HCT116 (cell line): ENCODE data around the gene RPL7A. TPM values are rescaled to one million over a fixed set of nuclear protein-coding genes. Genes with fewer than 3 reads are reported as not detected.
"Not testable (repeated sequence)": the region's sequence is repeated elsewhere in the genome, so short reads cannot be mapped to it uniquely, and the experiment has no call there.

Source experiments
- ATAC-seq: fragments of 200-7000 bp; cut with Tn5 transposase; 2 replicates; pipeline ENCODE4 v1.9.1; 2020; ENCODE audit warnings: mild to moderate bottlenecking, moderate library complexity
- BruUV-seq: library from RNA; stranded (reverse); fragments of 400-500 nt; replicated peaks from 2 replicates; lab custom pipeline; 2021; lab: Mats Ljungman, UMichigan
- CTCF ChIA-PET: fragments of 300-600 bp; sonication (Branson Sonifier 250); formaldehyde crosslinking; loops from one replicate; lab custom pipeline; 2021; ENCODE audit warnings: antibody characterized with exemption; lab: Charles Lee
- POLR2A ChIA-PET: fragments of 300-600, 350-600 bp; sonication (Branson Sonifier 250); formaldehyde crosslinking; loops from one replicate; lab custom pipeline; 2021; ENCODE audit warnings: antibody characterized with exemption; lab: Charles Lee
- RAD21 ChIA-PET, 2 experiments: fragments of 300-600 bp; sonication (Branson Sonifier 250); formaldehyde crosslinking; loops; one replicate each; lab custom pipeline; 2023; ENCODE audit warnings: low total read pairs in 2 of 2; ENCODE audit not compliant: uncharacterized antibody in 2 of 2, unreplicated experiment in 2 of 2, low non-redundant PET in 1 of 2; lab: Charles Lee
- DNase-seq: peaks from one replicate; pipeline ENCODE4 v3.0.0-alpha.2; 2010; ENCODE audit warnings: low read depth, low spot score
- H2AFZ ChIP-seq: fragments of 200-600 bp; shearing (Covaris generic), sonication (generic); 2 replicates; pipeline ENCODE4 v1.6.1; 2017; ENCODE audit warnings: low read depth, mixed run types, mixed read lengths, antibody characterized with exemption, low read length; ENCODE audit not compliant: poor library complexity, severe bottlenecking
- H3K27ac ChIP-seq: 2 replicates; pipeline ENCODE4 v1.5.1; 2012; ENCODE audit warnings: low read depth, low read length
- H3K27me3 ChIP-seq: fragments of 200-600 bp; sonication (generic); 2 replicates; pipeline ENCODE4 v1.6.1; 2016; ENCODE audit warnings: mixed run types, low read length, mixed read lengths; ENCODE audit not compliant: insufficient read depth
- H3K36me3 ChIP-seq, 2 experiments: fragments of 200-500 bp in 1 of 2; fragments of 200-600 bp in 1 of 2; sonication (Bioruptor generic) in 1 of 2; sonication (generic) in 1 of 2; 2 replicates each; pipeline versions ENCODE4 v1.5.1 to v1.6.1; 2014 to 2016; ENCODE audit warnings: low read length in 2 of 2, inconsistent platforms in 1 of 2, mixed read lengths in 1 of 2, mixed run types in 1 of 2; ENCODE audit not compliant: insufficient read depth in 2 of 2, control insufficient read depth in 1 of 2
- H3K4me1 ChIP-seq, 2 experiments: fragments of 200-600 bp in 1 of 2; sonication (generic) in 1 of 2; 2 replicates each; pipeline versions ENCODE4 v1.5.1 to v1.6.1; 2012 to 2017; ENCODE audit warnings: low read length in 2 of 2, inconsistent platforms in 1 of 2, mild to moderate bottlenecking in 1 of 2, mixed read lengths in 1 of 2, mixed run types in 1 of 2, moderate library complexity in 1 of 2; ENCODE audit not compliant: insufficient read depth in 2 of 2, control insufficient read depth in 1 of 2
- H3K4me2 ChIP-seq: fragments of 200-600 bp; sonication (generic); 2 replicates; pipeline ENCODE4 v1.6.1; 2017; ENCODE audit warnings: mixed run types, low read length, mixed read lengths
- H3K4me3 ChIP-seq, 2 experiments: fragments of 200-600 bp in 1 of 2; sonication (generic) in 1 of 2; replicated peaks in 1 of 2; 2 replicates each; pipeline ENCODE4 v1.5.1; 2011 to 2016; ENCODE audit warnings: low read length in 2 of 2, control low read depth in 1 of 2, low read depth in 1 of 2, mild to moderate bottlenecking in 1 of 2, mixed read lengths in 1 of 2, mixed run types in 1 of 2
- H3K79me2 ChIP-seq: fragments of 200-600 bp; sonication (generic); 2 replicates; pipeline ENCODE4 v1.6.1; 2017; ENCODE audit warnings: mild to moderate bottlenecking, mixed run types, low read length, moderate library complexity, mixed read lengths; ENCODE audit not compliant: insufficient read depth
- H3K9ac ChIP-seq: fragments of 200-600 bp; sonication (generic); 2 replicates; pipeline ENCODE4 v1.6.1; 2016; ENCODE audit warnings: low read length, mixed read lengths
- H3K9me2 ChIP-seq: fragments of 200-600 bp; sonication (generic), shearing (Covaris generic); 2 replicates; pipeline ENCODE4 v1.6.1; 2017; ENCODE audit warnings: mixed run types, mild to moderate bottlenecking, moderate library complexity; ENCODE audit not compliant: insufficient read depth
- H3K9me3 ChIP-seq, 2 experiments: fragments of 200-500 bp in 1 of 2; fragments of 200-600 bp in 1 of 2; sonication (Bioruptor generic) in 1 of 2; sonication (generic) in 1 of 2; 2 replicates each; pipeline ENCODE4 v1.6.1; 2014 to 2017; ENCODE audit warnings: low read length in 2 of 2, mixed read lengths in 2 of 2, inconsistent platforms in 1 of 2, low read depth in 1 of 2, mild to moderate bottlenecking in 1 of 2, mixed run types in 1 of 2, moderate library complexity in 1 of 2; ENCODE audit not compliant: control insufficient read depth in 1 of 2, insufficient read depth in 1 of 2
- H4K20me1 ChIP-seq: fragments of 200-600 bp; sonication (generic), shearing (Covaris generic); 2 replicates; pipeline ENCODE4 v1.6.1; 2017; ENCODE audit warnings: mixed run types, mild to moderate bottlenecking, moderate library complexity; ENCODE audit not compliant: insufficient read depth
- ATF3 ChIP-seq: IDR thresholded peaks from 2 replicates; pipeline ENCODE4 v1.6.1; 2012
- CTCF ChIP-seq, 3 experiments: fragments of 200-600 bp in 1 of 3; sonication (generic) in 1 of 3; IDR thresholded peaks in 2 of 3; conservative IDR thresholded peaks in 1 of 3; 2 replicates each; pipeline ENCODE4 v1.5.1; 2012 to 2017; ENCODE audit warnings: low read depth in 2 of 3, low read length in 2 of 3, antibody characterized with exemption in 1 of 3, borderline replicate concordance in 1 of 3, control low read depth in 1 of 3, mild to moderate bottlenecking in 1 of 3, mixed read lengths in 1 of 3, mixed run types in 1 of 3, moderate library complexity in 1 of 3; ENCODE audit not compliant: insufficient read depth in 1 of 3
- EGR1 ChIP-seq: IDR thresholded peaks from 2 replicates; pipeline ENCODE4 v1.6.1; 2012; ENCODE audit warnings: low read depth
- EZH2phosphoT487 ChIP-seq: fragments of 200-600 bp; IDR thresholded peaks from 2 replicates; pipeline ENCODE4 v1.6.1; 2018; ENCODE audit warnings: antibody characterized with exemption, borderline replicate concordance
- REST ChIP-seq: IDR thresholded peaks from 2 replicates; pipeline ENCODE4 v1.6.1; 2012; ENCODE audit warnings: low read depth
- SRF ChIP-seq: IDR thresholded peaks from 2 replicates; pipeline ENCODE4 v1.6.1; 2012; ENCODE audit warnings: low read depth
- YY1 ChIP-seq: IDR thresholded peaks from 2 replicates; pipeline ENCODE4 v1.6.1; 2011; ENCODE audit warnings: low read length, low read depth, moderate library complexity, mild to moderate bottlenecking; ENCODE audit not compliant: insufficient replicate concordance; ENCODE audit errors: extremely low read depth
- ZNF274 ChIP-seq: fragments of 200-500 bp; sonication (Bioruptor generic); IDR thresholded peaks from 2 replicates; pipeline ENCODE4 v1.6.1; 2014; ENCODE audit warnings: mild to moderate bottlenecking, low read depth, low read length, inconsistent platforms
- intact Hi-C: fragments of 100-400 bp; cut with micrococcal nuclease; formaldehyde crosslinking; loops from 2 replicates; pipeline ENCODE4 v1.10.0; 2022
- total RNA-seq: library from RNA; stranded (reverse); gene quantifications from one replicate; pipeline ENCODE4 v1.2.1, GENCODE V29; 2021; ENCODE audit not compliant: unreplicated experiment

The RPL7A gene
- total RNA-seq, 1 experiment from 2014 or later = 2,837 TPM

- H3K9ac ChIP-seq, H3K9me2 ChIP-seq, H3K27ac ChIP-seq, H3K4me3 ChIP-seq, H3K79me2 ChIP-seq, H3K4me1 ChIP-seq, H3K9me3 ChIP-seq, H2AFZ ChIP-seq, H3K4me2 ChIP-seq, POLR2A ChIA-PET, RAD21 ChIA-PET, DNase-seq, BruUV-seq, ATAC-seq, H4K20me1 ChIP-seq, H3K27me3 ChIP-seq: not testable (repeated sequence)
- H3K36me3 ChIP-seq = peaks cover 13 to 14% of the 10 kb centered on the region in 2 experiments; a peak in 3 of 4 replicates
- intact Hi-C loops = loop anchor here (5.0 kb wide), 1 partner anchor 75 kb away; no protein-coding TSS in a partner anchor
- CTCF ChIA-PET = interaction anchor here (0.9 kb wide), 1 partner anchor 141 kb away, joined by 3 read pairs; no protein-coding TSS in a partner anchor
These were observed 21.0 kb upstream of the RPL7A start for GRCh38 chr9:133327021-133327420.

- Histone ChIP-seq H3K36me3 (peaks cover 21 to 23% of the 10 kb centered on the region in 2 experiments; a peak in 3 of 4 replicates), H3K9ac (no peak overlapping the region), H3K27ac (no peak overlapping the region)
- no peak for DNase-seq
- ChIA-PET RAD21 (no interaction called here), CTCF (interaction anchor here (0.9 kb wide), 1 partner anchor 142 kb away, joined by 3 read pairs; no protein-coding TSS in a partner anchor)
- TF ChIP-seq CTCF (IDR thresholded peaks at IDR 0.05 in 2 of 3, conservative IDR thresholded peaks at IDR 0.05 in 1 of 3; ENCODE audit: borderline replicate concordance in 1 of 3, insufficient read depth in 1 of 3, low read depth in 2 of 3, low read length in 2 of 3) (no peak), REST (no peak), EGR1 (no peak), ATF3 (no peak), YY1 (no peak), ZNF274 (no peak), SRF (no peak), EZH2phosphoT487 (no peak)
- TF ChIP-seq, all 23 proteins: peak for 0
- POLR2A ChIA-PET = no interaction called here
- no peaks in the 10 kb centered on the region; the same call in 1 of the 2 replicates for H4K20me1 ChIP-seq
- peaks cover 13% of the 10 kb centered on the region; the same call in 1 of the 2 replicates for H3K79me2 ChIP-seq
- intact Hi-C loops = loop anchor here (2.0 to 5.0 kb wide), 3 partner anchors 76 to 143 kb away; no protein-coding TSS in a partner anchor
- H3K4me2 ChIP-seq = no peak overlapping the region
- BruUV-seq = no TSS peak
- no peaks in the 10 kb centered on the region for H3K9me2 ChIP-seq
- no peak overlapping the region for H3K4me3 ChIP-seq
- H2AFZ ChIP-seq = no peak overlapping the region
- H3K9me3 ChIP-seq = no peaks in the 10 kb centered on the region
- H3K27me3 ChIP-seq = no peaks in the 10 kb centered on the region
- ATAC-seq = no peak
- H3K4me1 ChIP-seq = peaks cover 0 to 5% of the 10 kb centered on the region in 2 experiments; a peak in 2 of 4 replicates
These were observed 20.1 kb upstream of the RPL7A start for GRCh38 chr9:133327834-133328484.
